Kidney tubule cell (primary cell): ENCODE measurements around the gene ZDHHC16.
"Not testable (repeated sequence)": the region's sequence is repeated elsewhere in the genome, so short reads cannot be mapped to it uniquely, and the experiment has no call there.

Experiments used
- DNase-seq: peaks from one replicate; pipeline ENCODE4 v3.0.0-alpha.2; 2018; ENCODE audit warnings: low spot score

ZDHHC16 gene

DNA sequence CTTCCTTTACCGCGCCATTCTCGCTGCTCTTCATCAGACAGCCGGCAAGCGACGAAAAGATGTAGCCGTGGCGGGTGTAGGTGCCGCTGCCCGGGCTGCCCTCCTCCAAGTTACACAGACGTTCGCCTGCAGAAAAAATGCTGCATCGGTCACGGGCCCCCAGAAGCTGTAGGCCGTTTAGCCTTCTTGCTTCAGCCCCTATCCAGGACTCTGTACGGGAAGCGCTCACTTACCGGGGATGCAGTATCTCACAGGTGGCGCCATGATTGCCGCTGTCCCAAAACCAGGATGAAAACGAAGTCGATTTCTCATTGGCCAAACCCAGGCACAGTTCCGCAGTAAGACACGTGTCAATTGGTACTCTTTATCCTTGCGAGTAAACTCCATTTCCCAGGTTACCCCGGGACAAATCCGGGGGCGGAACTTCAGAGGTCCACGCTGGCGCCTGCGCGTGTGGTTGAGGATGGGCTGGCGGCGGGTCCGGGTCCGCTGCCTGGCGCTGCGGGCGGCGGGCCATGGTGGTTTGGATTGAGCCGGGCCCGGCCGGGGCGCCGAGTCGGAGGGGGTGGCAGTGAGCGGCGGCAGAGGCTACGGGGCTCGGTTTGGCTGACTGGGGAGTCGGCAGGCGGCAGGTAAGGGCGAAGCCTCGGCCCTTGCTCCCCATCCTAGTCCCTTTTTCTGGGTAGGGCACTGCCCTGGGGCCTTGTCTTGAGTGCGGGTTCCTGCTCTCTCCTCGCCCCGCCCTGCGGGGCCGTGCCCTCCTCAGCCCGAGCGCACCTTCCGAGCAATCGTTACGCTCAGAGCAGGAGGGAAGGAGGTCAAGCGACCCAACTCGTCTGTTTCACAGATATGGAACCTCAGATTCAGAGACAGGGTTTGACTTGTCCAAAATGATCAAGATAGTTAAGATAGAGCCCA lies at the start of gene ZDHHC16, which contains the start of gene EXOSC1:
Gene ZDHHC16, plus strand, starts transcription at position 454 of the 918 bp plus-strand sequence. CDS start 5,501 bp downstream, outside the sequence.
Gene EXOSC1, minus strand, starts transcription at position 285 of the 918 bp plus-strand sequence. Its CDS starts 21 bp downstream, at position 264.
- DNase-seq: peak; percentile 97

DNA sequence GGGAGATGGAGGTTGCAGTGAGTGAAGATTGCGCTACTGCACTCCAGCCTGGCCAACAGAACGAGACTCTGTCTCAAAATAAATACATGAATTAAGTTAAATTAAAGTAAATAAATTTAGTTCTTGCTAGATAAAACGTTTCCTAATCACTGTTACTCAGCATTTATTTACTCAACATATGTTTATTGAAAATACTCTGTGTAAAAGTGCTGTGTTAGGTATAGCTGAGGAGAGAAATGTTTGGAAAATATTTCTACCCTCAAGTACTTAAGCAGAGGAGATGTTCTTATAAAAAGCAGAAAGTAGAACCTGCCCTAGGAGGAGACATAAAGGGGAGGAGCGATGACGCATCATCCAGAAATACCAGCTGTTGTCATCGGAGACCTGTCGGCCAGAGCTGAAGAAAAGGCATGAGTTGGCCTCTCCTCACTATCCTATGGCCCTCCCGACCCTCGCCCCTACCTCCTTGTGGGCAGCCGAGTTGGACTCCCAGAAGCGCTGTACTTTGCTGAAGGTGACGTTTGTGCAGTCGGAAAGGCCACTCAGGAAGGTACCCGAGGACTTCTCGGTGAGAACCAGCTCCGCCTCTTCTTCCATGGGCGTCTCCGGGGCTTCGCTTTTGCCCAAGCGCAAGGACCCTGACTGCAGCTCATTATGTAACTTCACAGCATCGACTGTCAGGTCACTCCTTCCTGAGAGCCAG lies 46.0 kb upstream of the ZDHHC16 start:
- peak; percentile 83 for DNase-seq

DNA sequence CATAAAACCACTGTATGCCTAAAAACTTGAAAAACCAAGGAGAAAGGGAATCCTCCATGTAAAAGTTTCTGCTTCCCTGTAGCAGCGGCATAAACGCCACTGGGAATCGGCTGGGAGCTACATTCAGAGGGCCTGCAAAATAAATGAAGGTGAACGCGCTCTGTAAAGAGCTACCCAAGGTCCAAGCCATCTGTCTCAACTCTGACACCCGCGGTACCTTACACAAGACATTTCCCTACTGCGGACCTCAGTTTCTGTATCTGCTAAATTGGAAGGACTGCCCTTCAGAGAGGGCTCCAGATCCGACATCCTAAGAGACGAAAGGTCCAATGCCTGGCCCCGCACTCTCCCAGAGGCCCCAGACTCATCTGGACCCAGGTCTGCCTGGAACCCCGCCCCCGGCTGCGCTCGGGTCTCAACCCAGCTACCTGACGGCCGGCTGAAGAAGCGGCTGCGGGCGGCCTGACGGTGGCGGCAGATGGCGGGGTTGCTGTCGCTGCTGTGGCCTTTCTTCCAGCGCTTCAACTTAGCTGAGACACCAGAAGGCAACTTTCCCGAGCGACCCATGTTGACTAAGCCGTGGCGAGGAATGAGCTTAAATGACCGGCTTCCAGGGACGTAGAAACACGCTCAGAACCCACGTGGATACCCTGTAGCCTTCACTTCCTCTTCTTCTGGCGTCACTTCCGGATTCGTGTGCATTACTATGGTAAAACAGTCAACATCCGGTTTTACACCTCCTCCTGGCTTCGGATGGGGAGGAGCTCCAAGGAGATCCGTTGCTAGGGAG lies 45.1 kb upstream of the ZDHHC16 start, which contains the start of gene RRP12:
Gene RRP12, minus strand, starts transcription at position 676 of the 790 bp plus-strand sequence. Its CDS starts 109 bp downstream, at position 567.
- DNase-seq: peak; percentile 99

DNA sequence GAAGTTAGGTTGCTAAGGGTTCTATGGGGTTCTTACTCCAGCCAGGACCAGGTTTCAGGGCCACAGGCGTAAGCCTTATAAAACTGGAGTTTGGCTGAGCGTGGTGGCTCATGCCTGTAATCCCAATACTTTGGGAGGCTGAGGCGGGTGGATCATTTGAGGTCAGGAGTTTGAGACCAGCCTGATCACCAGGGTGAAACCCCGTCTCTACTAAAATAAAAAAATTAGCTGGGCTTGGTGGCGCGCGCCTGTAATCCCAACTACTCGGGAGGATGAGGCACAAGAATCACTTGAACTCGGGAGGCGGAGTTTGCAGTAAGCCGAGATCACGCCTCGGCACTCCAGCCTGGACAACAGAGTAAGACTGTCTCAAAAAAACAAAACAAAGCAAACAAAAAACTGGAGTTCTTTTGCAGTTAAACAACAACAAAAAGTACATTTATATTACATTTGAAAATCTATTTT lies 44.5 kb upstream of the ZDHHC16 start:
- DNase-seq: no peak

DNA sequence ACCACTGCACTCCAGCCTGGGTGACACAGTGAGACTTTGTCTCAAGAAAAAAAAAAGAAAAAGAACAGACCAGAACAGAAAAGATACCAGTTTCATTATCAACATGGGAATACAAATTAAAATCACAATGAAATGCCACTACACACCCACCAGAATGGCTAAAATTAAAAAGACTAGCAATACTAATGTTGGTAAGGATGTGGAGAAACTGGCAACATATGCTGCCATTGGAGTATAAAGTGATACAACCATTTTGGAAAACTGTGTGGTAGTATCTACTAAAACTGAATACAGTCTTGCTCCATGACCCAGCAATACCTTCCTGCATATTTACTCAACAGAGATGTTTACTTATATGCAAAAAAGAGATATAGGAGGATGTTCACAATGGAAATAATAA lies 41.9 kb upstream of the ZDHHC16 start:
- no peak for DNase-seq

DNA sequence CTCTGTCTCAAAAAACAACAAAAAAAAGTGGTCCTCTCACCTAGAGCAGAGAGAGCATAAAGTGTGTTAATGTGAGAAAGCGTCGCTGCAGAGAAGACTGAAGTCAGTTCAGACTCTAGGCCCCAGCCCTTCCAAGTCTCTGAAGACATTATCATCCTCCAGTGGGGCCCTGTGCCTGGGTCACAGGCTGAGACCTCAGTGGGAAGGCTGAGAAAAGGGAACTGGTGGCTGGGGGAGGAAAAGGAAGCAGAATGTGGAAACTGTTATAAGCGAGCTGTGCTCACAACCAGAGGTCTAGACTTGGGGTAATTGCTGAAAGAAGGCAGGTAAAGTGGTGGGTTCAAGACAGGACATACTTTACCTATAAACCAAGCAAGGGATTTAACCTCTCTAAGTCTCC lies 39.9 kb upstream of the ZDHHC16 start:
- DNase-seq: no peak

DNA sequence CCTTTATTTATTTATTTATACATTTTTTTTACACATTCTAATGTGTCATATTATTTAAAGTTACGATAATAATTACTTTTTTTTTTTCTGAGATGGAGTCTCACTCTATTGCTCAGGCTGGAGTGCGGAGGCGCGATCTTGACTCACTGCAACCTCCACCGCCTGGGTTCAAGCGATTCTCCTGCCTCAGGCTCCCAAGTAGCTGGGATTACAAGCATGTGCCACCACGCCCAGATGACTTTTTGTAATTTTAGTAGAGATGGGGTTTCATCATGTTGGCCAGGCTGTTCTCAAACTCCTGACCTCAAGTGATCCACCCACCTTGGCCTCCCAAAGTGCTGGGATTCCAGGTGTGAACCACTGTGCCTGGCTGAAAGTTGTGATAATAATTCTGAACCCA lies 39.5 kb upstream of the ZDHHC16 start:
- DNase-seq: not testable (repeated sequence)

DNA sequence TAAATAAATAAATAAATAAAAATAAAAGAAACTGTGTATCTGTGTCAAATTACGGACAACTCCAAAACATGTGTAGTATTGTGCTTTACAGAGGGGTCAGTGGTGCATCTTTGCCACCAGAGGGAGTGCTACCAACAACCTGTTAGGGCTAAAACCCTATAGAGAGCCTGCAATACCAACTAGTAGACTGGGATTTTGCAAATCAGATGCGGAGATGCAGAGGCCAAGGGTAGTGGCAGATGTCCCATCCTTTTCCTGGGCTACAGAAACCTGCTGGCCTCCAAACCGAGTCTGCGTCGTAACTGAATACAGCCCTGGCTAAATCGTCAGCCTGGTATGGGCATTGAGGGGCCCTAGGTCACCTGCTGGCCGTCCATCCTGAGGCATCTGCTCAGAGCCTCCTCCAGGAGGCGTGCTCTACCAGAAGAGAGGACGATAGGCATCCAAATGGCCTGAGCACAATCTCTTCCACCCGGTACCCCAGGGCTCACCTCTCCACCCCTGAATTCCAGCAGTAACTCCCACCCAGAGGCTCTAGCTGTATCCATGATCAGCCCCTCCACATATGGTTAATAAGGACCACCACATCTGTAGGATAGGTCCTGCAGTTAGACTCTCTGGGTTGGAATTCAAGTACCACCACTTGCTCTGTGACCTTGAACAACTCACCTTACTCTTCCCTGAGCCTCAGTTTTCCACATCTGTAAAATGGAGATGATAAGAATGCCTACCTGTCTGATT lies 38.6 kb upstream of the ZDHHC16 start:
- DNase-seq: peak; percentile 83

DNA sequence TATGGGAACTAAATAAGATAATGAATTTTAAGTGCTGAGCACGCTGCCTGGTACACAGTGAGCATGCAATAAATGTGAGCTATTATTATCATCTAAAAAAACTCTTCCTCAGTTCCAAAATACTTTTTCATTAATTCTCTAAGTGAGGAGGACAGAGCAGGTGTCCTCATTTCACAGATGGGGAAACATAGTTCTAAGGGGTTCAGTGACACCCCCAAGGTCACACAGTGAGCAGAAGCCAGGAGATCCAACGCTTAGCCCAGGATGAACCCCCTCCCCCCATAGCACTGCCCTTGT lies 38.1 kb upstream of the ZDHHC16 start:
- DNase-seq: no peak

DNA sequence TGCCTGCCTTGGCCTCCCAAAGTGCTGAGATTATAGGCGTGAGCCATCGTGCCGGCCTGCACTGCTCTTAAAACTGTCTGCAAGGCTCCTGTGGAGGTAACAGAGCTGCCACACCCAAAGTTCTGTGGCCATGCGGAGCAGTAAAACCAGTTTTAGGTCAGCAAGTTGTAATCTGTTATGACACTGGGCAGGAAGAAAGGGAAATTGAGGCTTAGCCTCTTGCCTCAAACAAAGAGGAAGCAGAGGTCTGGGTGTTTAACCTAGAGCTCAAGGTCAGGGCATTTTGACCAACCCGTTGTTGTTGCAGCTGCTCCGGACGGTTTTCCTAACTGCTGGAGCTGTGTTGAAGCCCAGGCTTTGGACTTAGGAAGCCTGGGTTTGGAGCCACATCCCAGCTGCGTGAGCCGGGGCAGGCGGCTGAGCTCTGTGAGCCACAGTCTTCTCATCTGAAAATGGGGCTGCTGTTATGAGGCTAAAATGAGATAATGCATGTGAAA lies 37.4 kb upstream of the ZDHHC16 start:
- DNase-seq: no peak

DNA sequence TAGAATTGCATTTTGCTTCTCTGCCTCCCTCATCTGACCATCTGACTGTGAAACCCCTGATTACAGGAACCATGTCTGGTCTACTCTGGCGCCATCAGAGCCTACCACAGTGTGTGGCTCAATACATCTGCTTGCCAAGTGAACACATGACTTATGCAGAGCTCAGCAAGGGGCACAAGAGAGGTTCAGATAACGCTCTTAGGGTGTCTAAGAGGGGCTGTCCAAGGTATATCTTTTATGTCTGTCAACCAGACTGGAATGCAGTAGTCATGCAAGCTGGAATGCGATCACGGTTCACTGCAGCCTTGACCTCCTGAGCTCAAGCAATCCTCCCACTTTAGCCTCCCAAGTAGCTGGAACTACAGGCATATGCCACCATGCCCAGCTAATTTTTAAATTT lies 34.6 kb upstream of the ZDHHC16 start:
- peak; percentile 94 for DNase-seq

DNA sequence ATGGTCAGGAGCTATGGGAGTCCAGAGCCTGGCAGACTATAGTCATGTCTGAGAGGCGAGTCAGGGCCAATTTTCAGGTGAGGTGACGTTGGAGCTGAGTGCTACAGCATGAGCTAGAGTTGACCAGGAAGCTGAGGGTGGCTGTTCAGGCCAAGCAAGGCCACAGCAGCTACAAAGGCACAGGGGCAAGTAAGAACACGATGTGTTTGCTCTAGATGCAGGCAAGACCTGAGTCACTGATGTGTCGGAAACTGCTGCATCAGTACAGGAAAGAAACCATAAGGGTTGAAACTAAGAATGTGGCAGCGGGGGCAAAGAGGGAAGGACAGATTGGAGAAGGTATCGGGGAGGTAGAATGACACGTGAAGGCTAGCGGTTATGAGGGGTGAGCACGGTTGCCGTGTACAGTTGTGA lies 33.1 kb upstream of the ZDHHC16 start:
- peak; percentile 97 for DNase-seq

DNA sequence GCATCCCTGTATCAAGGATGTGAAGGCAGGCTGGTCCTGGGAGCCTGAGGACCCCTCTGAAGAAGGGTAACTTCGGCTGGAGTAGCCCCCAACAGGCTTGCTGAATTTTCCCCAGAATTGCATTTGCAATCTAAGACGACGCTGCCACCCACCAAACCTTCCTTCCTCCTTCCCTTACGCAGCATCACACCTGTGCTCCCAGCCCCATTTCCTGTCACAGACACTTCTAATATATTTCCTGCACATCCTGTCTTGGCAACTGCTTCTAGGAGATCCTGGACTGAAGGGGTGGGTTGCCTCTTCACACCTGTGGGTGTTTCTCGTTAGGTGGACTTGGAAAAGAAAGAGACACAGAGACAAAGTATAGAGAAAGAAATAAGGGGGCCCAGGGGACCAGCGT lies 29.4 kb upstream of the ZDHHC16 start:
- DNase-seq: no peak

DNA sequence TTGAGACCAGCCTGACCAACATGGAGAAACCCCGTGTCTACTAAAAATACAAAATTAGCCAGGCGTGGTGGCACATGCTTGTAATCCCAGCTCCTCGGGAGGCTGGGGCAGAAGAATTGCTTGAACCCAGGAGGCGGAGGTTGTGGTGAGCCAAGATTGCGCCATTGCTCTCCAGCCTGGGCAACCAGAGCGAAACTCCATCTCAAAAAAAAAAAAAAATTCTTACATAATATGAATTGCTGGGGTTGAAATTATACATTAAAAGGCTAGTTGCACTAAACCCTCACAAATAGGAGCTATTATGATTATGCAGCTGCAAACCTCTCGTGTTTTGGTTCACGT lies 22.2 kb upstream of the ZDHHC16 start:
- DNase-seq: not testable (repeated sequence)

DNA sequence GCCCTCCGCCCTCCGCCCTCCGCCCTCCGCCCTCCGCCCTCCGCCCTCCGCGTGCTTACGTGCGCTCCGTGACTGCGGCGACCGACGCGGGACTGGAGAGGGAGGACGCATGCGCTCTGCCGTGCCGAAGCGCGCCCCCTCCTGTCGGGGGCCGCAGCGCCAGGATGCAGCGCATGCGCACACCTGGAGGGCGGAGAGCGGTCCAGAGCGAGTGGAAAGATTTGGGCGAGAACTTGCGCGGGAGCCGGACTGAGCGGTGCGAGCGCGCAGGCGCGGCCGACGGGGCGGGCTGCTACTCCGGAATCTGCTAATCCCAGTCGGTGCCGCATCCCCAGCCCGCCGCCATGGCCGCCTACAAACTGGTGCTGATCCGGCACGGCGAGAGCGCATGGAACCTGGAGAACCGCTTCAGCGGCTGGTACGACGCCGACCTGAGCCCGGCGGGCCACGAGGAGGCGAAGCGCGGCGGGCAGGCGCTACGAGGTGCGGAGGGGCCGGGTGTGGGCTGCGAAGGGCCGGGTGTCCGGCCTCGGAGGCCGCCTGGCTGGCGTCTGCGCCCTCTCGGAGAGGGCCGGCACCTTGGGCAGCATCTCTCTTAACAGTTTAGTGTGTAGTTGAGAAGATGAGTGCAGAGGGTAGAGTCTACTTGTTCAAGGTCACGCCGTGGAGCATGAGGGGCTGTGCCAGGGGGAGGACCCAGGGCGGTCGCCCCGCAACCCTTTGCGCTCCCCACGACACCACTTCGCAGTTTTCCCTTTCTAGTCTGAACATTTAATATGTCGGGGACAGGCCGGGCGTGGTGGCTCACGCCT lies 19.8 kb upstream of the ZDHHC16 start, which contains the start of gene PGAM1:
Gene PGAM1, plus strand, starts transcription at position 228 of the 812 bp plus-strand sequence. Its CDS starts 117 bp downstream, at position 345.
- peak; percentile 97 for DNase-seq

DNA sequence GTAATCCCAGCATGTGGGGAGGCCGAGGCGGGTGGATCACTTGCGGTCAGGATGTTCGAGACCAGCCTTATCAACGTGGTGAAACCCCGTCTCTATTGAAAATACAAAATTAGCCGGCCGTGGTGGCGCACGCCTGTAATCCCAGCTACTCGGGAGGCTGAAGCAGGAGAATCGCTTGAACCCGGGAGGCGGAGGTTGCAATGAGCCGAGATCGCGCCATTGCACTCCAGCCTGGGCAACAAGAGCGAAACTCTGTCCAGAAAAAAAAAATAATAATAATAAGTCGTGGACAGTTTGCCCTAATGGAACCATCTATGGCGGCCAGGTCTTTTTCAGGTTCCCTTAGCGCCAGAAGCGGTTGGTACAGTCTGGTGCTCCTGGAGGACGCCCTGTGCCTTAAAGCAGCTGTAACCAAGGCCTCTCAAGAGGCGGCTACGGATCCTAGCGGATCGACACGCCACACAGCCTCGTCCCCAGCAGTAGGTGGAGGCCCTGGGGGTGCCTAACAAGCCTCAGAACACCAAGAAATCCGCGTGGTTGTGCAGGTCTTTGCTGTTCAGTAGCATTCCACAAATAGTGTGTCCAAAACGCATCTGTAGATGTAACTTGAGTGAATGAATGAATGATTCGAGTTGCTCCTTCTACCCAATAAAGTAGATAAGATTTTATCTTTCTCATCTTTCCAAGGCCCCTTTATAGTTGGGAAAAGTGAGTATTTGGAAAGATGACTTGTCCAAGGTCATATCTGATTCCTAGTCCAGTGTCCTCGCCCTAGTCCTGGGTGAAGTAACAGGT lies 19.0 kb upstream of the ZDHHC16 start:
- no peak for DNase-seq

DNA sequence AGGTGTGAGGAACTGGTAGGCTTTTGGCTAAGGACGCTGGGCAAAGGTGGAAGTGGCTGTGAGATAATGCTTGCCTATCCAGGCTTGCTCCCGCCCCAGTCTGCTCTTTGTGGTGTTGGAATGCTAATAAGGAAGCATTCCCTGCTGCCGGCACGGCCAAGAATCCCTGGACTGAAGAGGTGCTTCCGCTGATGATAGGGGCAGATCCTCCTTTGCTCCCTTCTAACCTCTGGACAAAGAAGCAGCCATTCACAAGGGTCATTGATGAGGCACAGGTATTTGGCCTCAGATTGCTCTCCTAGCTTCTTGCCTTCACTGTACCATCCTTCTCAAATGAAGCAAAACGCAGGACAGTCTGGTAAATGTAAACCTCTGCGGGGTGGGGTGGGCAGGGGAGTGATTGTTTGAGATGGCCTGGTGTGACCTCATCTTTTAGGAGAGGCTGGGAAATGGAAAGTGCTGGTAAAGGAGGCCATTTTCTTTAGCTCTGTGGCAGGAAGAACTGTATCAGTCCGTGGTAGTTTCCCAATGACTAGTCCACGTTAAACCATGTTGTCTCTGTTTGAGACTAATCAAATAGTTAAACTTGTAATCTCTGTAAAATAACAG lies 18.3 kb upstream of the ZDHHC16 start:
- DNase-seq: peak; percentile 85

DNA sequence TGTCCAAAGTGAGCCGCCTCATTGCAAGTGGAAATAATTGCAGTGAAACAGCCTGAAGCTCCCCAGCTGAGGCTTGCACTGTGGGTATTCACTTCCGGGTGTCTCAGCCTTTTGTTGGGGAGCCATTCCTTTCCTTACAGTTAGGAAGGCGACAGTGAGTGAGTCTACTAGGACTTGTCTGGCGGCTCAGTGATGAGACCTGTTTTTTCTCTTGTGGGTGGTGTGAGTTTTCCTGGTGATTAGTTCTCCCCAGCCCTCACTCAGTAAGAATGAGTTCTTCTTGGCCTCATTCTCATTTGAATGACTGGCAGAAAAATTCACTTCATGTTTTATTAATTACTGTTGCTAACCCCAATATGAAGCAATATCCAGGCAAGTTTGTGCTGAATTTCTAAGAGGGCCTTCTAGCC lies 17.4 kb upstream of the ZDHHC16 start:
- DNase-seq: peak; percentile 49

DNA sequence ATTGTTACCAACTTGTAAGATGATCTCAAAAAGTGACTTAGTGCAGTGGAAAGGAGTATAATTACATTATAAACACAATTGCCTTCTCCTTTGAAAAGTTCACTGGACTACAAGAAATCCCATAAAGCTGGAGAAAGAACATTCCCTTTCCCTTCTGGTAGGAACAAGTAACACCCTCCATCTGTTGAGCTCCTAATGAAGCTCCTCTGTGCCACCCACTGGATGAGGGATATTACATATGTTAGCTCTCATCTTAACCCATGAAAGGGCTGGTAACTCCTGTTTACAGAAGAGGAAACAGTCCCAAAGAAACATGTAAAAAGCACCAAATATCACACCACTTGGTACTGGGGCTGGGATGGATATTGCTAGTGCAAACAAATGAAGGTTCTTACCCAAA lies 11.9 kb upstream of the ZDHHC16 start:
- no peak for DNase-seq
